Epidermal melanocyte (primary cell): ENCODE measurements around the gene TNRC6B.
A peak's percentile ranks its signal among the peaks of the same experiment; 100 is the strongest.
"Not testable (repeated sequence)": the region's sequence is repeated elsewhere in the genome, so short reads cannot be mapped to it uniquely, and the experiment has no call there.

Experiments
- DNase-seq: peaks from one replicate; pipeline ENCODE4 v3.0.0; 2011; ENCODE audit warnings: low spot score; ENCODE audit not compliant: insufficient read length

TNRC6B gene

DNA sequence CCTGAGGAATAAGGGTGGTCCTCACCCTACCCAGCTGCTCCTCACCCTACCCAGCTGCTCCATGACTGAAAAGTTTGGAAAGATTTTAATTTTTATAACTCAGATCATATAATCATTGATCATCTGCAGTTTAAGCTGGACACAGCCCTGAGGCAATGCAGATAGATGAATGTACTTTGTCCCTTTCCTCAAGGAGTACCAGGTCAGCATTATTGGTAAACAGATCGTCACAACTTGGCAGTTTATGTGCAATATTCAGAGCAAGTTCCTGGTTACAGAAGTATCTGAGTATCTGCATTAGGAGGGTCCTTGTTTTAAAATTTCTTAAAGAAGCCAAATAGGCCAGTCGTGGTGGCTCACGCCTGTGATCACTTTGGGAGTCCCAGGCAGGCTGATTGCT is 3.6 kb downstream of the TNRC6B start:
- DNase-seq: no peak

DNA sequence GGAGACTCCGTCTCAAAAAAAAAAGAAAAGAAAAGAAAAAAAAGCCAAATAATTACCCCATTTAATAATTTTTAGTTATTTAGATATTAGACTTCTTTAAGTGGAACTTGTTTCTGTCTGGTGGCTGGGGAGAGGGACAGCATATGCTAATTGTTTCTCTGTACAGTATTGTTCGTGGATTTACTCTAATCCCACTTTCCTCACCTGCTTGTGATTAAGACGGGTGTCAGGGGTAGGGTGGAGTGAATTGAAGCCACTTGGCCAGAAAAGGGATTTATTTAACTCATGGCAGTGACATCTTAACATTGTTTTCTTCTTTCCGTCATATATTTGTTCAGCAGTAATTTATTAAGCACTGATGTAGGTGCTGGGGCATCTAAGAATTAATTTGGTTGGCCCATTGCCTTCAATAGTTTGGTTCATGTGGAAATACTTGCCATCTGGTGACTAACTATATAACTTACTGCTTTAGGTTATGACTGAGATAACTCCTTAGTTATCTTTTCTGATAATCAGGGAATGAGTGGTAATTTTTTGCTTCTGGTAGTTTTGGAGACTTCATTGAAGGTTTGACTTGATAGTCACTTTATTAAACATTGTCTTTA is 4.6 kb downstream of the TNRC6B start:
- no peak for DNase-seq

DNA sequence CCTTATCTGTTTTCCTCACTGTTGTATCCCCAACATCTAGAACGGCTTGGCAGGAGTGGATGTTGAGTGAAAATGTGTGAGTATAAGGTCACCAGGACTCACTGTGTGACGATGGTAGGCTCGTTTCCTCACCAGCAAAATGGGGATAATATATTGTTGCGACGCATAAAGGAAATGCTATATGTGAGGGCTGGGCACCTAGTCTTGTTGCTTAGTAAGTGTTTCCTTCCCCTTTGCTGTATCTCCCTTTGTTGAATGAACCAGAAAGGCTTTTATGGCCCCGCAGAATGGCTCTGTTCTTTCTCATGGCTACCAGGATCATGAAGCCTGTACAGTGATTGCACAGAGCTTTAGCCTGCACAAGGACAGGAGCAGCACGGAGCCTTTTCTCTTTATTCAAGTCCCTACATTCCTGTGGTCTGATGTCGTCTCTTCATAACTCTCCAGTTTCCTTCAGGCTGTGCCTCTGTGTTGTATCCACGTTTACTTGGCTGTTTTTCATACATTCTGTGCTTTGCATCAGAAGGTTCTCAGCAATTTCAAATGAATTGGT is 5.4 kb downstream of the TNRC6B start:
- DNase-seq: peak; percentile 43

DNA sequence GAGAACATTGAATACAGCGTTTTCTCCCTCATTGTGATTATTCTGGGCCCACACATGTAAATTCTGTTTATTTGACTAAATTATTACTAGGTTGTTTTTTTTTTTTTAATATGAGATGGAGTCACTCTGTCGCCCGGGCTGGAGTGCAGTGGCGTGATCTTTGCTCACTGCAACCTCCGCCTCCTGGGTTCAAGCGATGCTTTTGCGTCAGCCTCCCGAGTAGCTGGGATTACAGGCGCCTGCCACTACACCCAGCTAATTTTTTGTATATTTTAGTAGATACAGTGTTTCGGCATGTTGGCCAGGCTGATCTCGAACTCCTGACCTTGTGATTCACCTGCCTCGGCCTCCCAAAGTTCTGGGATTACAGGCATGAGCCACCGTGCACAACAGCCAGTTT is 5.9 kb downstream of the TNRC6B start:
- DNase-seq: not testable (repeated sequence)

DNA sequence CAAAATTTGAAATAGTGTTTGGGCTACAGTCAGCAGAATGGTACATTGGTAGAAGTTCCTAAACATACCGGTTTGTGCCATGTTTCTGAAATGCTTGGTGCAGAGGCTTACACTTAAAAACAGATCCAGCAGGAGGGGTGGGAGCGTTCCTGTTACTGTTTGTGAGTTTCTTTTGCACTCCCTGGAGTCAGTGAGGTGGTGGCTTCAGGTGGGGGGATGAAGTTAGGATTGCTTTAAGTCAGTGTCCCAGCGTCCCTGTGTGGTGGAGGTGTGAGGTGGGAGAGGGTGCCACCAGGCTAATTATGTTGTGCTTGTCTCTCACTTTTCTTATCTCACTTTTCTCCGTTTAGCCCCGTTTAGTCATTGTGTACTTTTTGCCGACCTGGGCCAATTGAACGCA is 9.7 kb downstream of the TNRC6B start:
- no peak for DNase-seq

DNA sequence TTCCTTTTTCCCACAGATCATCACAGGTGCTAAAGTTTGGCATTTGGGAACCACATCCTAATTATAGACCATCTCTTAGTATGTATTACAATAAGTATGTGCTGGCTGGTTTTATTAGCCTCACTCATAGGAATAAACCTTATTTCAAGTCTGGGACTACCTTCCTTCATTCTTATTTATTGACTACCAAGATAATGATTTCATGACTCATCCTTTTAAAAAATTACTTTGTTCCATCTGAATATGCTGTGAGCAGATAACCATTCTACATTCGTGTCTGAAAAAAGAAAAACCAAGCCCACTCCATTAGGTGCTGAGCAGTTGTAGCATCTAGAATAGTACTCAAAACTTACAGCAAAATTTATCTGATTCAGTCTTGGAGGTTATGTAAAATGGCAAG is 12.3 kb downstream of the TNRC6B start:
- DNase-seq: no peak

DNA sequence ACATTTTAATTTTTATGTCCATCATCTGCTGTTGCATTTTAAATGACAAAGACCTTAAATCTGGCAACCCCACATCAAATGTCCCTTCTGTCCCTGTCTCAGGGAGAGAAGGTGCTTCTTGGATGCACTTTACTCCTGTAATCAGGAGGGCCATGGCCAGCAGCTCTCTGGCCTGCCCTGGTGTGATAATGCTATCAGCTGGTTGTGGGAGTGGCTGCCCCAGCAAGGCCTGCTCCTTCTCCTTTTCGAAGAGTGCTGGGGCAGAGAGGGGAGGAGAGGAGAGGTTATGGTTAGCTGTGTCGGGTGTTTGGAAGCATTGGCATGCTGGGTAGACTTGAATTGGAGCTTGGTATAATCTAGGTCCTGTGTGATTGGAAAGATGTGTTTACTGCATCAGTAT is 12.8 kb downstream of the TNRC6B start:
- no peak for DNase-seq

DNA sequence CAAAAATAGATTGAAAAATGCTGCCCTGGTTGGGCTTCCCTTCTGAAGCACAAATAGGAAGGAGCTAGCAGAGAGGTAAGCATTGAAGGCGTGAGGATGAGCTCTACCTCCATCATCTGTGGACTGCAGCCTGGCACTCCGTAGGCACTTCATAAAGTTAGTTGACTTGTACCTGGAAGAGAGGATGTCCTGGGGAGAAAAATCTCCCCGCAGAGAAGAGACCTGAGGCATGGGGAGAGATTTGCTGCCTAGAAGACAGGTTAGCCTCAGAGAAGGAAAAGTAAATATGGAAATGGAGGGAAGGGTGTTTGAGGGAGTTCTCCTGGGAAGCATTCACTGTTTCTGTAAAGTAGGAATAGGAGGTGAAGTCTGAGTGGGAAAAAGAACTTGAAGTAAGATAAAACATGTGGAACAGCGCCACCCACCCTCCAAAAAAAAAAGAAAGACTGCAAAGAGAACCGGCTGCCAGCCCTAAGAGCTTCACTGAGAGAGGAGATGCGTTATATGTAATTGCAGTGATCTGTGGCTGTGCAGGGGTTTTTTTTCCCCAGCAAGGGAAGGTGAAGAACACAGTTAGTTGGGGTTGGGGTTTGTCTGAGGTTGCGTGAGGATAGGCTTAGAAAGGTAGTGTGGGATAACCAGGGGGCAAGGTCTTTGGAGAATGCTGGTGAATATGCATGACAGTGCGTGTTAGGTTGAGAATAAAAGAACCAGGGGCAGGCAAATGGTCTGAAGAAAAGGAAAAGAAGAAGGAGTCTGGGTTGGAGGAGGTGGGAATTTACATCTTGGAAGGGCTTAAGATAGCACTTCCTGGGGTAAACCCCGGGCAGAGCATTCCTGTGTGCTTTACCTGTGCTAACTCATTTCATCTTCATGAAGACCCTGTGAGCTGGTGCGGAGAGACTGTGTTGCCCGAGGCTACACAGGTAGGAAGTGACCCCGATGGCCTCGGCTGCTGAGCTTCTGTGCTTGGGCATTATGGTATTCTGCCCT is 16.0 kb downstream of the TNRC6B start:
- DNase-seq: no peak

DNA sequence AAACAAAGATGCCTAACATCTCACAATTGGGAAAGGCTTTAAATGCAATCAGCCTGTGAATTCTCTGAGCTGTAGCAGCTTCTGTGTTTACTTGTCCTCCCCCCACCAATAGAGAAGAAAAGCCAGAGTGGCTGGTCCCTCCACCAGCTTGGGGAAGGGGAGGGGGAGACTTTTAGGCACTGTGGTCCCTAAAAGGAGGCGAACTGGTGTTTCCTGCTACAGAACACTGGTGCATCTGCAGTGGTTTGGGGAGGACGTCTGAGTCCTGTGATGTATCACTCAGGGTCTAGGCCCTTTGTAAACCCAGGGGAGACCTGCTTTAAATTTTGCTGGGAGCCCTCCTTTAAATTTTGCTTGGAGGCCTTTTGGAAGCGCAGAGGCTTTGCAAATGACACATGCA is 16.9 kb downstream of the TNRC6B start:
- no peak for DNase-seq

DNA sequence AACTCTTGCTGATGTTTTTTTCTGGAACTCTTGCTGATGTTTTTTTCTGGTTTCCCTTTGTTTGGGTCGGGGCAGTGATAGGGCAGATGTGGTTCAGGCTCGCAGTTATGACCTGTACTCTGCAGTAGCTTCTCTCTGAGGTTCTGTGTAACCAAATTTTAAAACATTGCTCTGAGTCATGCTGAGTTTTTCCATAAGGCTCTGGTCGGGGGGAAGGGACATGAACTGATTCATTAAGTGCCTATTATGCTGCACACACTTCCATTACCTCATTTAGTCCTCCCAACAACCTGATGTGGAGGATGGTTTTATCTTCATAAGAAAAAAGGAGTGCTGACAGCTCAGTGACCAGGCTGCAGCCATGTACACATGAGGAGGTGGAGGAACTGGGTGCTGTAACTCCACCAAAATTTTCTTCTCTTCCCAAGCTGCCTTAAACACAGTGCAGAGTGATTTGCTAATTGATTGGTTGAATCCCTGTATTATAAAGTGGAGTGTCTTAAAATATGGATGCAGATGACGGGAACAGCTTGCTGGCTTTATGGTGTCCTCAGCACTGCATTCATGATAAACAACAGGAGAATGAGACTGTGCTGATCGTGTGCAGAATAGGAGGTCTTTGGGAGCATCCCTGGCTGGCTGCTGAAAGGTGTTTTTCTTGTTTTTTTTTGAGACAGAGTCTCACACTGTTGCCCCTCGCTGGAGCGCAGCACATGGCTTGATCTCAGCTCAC is 19.1 kb downstream of the TNRC6B start:
- DNase-seq: no peak

DNA sequence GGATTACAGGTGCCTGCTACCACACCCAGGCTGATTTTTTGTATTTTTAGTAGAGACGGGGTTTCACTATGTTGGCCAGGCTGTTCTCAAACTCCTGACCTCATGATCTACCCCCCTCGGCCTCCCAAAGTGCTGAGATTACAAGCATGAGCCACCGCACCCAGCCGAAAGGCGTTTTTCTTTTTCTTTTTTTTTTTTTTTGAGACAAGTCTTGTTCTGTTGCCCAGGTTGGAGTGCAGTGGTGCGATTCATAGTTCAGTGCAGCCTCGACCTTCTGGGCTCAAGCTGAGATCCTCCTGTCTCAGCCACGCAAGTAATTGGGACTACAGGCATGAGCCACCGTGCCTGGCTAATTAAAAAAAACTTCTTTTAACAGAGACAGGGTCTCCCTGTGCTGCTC is 19.7 kb downstream of the TNRC6B start:
- DNase-seq: not testable (repeated sequence)

DNA sequence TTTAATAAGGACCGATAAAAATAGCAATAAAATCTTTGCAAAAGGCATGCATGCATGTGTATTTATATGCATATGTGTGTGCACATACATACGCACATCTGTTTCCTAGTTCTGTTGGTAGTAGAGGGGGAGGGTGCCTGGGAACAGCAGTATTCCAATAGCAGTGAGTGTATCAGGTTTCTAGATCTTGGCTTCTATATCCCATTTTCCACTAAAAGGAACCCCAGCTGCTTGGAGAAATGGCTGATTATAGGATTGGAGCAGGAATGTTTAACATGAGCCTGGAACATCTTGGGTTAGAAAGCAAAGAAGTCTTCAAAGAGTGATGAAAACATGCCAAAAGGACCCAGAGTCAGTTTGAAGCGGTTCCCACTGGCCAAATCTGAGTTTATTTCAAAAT is 21.0 kb downstream of the TNRC6B start:
- DNase-seq: no peak

DNA sequence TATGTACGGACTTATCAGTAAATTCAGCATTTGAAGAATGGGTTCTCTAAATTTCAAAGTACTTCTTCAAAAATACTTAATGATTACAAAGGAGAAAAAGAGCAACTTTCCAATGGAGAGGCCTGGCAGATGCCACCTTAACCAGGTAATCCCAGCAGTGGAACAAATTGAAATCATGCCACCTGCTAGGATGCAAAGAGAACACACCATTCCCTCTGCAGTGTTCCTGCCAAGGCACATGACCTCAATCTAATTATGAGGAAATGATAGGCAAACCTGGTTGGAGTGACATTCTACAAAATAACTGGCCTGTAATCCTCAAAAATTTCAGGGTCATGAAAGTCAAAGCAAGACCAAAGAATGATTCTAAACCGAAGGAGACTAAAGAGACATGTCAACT is 21.5 kb downstream of the TNRC6B start:
- no peak for DNase-seq

DNA sequence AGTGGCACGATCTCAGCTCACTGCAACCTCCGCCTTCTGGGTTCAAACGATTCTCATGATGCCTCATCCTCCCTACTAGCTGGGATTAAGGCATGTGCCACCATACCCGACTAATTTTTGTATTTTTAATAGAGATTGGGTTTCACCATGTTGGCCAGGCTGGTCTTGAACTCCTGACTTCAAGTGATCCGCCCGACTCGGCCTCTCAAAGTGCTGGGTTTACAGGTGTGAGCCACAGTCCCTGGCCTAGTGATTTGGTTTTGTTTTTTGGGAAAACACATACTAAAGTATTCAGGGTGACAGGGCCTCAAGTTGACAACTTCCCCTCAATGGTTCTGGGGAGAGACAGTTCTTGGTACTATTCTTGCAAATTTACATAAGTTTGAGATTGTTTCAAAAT is 22.1 kb downstream of the TNRC6B start:
- DNase-seq: no peak

DNA sequence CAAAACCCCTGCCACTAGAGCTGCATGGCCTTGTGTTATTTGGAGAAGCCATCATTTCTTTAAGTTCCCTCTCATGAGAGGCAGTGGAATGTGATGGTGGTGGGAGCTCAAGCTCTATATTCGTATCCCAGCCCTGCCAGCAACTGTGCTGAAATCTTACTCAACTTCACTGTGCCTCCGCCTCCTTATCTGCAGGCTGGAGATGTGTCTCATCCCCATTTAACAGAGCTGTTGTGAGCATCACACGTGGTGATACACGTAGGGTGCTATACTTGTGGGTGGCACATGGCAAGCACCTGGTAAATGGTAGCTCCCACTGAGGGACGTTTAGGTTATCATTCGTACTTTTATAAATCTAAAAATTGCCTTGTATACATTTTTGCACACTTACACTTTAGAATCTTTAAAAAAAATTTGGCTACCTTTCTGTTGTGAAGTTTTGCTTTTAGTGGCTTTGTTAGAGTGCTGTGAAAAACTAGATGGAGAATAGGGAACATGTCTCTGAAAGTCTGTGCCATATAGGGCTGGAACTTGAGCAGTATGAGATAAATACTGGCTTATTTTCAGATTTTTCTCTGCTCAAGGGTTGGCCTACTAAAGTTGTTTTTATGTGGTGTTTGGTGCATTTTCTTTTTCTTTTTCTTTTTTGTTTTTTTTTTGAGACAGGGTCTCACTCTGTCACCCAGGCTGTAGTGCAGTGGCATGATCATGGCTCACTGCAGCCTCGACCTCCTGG is 23.2 kb downstream of the TNRC6B start:
- no peak for DNase-seq

DNA sequence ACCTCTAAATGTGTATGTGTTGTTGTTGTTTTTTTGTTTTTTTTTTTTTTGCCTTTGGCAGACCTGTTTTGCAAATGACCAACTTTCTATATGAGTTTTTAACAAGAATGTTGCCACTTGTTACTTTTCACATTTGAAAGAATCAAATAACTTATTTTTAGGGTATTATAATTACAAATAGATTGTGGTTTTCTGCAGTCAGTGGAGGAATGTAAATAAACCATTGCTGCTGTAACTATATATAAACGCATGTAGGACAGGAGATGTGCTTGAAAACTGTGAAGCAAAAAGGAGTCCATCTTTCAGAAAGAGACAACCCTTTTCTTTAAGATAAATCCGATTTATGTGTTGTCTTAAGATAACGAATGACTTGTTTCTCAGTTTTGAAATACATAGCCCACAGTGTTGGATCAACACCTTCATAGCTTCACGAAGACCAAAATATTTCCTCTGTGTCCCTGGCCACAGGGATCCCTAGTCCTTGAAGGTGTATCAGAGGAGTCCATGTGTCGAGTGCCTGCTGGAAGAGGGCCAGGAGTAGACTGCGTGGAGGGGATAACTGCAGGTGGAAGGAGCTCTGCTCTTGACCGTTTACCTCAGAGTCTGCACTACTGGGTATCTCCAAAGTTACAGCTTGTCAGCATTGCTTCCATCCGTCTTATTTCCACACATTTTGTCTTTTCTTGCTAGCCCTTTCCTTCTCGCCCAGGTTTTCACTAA is 24.7 kb downstream of the TNRC6B start:
- DNase-seq: no peak

DNA sequence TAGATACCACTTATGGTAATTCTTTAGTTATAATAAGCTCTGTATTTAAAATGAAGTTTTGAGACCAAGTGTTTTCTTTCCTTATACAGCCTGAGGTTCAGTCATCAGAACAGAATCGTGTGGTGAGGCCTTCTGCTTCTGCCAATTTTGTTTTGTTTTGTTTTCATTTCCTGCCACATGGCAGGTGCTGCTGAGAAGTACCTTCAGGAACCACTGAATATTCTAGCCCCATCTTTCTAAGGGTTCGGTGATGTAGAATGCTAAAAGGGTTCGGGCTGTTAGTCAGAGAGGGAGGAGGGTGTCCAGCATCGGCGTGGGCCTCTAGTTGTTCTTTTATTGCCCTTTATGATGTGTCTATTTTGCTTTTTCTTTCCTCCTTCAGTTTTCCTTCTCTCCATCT is 25.8 kb downstream of the TNRC6B start:
- no peak for DNase-seq

DNA sequence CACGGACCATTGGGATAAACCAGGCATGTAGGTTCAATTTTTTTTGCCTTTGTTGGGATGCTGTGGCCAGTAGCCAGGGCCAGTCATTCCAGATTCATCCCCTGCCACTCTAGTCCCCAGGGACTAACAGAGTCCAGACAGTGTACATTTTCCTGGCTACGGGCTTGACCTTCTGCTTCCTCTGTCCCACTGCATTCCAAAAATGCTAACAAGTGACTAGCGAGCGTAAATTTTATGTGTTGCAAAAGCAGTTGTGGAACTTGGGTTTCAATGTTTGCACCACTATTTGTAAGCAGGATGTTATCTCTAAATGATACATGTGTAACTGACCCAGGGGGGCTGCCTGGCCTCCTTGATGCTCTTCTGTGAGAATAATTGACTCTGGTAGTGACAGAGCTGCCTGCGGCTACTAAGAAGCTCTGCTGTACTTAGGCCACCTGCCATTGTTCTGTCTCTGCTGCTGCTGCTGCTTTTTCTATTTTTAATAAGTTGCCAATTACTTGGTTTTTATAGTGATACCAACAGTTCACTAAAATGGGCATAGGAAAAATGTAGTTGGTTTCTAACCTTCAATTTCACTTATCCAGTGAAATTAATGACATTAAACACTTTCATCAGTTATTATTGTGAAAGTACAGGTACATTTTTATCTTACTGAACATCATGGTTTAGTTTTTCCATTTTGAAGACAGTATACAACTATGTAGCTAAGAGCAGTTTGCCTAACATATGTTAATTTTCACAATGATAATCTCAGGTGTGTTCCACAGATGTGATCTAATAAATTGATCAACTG is 26.8 kb downstream of the TNRC6B start:
- DNase-seq: peak; percentile 26

DNA sequence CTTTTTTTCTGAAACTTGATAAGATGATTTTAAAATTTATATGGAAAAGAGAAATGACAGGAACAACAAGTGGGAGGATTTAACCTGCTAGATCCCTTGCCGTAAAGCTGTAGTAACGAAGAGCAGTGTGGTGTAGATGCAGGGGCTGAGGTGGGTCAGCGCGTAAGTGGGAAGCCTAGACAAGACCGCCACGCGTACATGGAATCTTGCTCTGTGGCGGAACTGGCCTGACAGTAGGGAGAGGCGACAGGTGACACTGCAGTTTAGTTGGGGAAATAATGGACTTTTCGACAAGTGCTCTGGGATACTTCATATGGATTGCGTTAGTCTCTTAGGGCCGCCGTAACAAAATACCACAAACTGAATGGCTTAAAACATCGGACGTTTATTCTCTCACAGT is 28.8 kb downstream of the TNRC6B start:
- no peak for DNase-seq

DNA sequence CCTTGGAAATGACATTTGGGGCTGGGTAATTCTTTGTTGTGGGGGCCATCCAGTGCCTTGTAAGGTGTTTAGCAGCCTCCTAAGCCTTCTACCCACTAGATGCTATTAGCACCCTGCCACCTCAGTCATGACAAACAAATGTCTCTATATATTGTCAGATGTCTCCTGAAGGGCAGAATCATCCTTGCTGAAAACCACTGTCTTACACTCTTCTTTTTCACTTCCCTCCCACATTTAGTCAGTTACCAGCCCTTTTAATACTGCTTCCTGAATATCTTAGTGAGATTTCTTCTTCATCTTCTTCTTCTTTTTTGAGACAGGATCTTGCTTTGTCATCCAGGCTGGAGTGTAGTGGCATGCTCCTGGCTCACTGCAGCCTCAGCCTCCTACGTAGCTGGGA is 33.1 kb downstream of the TNRC6B start:
- DNase-seq: no peak
